Astrocyte of the cerebellum (primary cell): ENCODE data around the gene ZBTB33.

ENCODE experiments used
- DNase-seq: peaks from one replicate; pipeline ENCODE4 v3.0.0-alpha.2; 2011; ENCODE audit warnings: low read depth
- H3K4me3 ChIP-seq: 2 replicates; pipeline ENCODE4 v1.5.1; 2011; ENCODE audit warnings: mild to moderate bottlenecking, low read depth, low read length, moderate library complexity
- CTCF ChIP-seq: IDR thresholded peaks from 2 replicates; pipeline ENCODE4 v1.5.1; 2012; ENCODE audit warnings: low read length, low read depth, moderate library complexity, mild to moderate bottlenecking; ENCODE audit errors: missing control alignments
- in situ Hi-C: cut with HindIII; loops from 2 replicates; pipeline ENCODE4 v1.10.0; 2017; ENCODE audit warnings: low sequenced_read_pairs

ZBTB33 gene

GRCh38 chrX:120274958-120275357, 24.3 kb downstream of the ZBTB33 start:
- H3K4me3 ChIP-seq, result no peak overlapping the region
- in situ Hi-C loops, result no loop called here
- DNase-seq, result no peak

GRCh38 chrX:120281021-120281624, 30.5 kb downstream of the ZBTB33 start:
- no peak for TF ChIP-seq CTCF

More at GRCh38 chrX:120274958-120275357, 24.3 kb downstream of the ZBTB33 start:
- TF ChIP-seq CTCF, result no peak

GRCh38 chrX:120281761-120282160, 31.1 kb downstream of the ZBTB33 start:
- H3K4me3 ChIP-seq, result no peak overlapping the region
- in situ Hi-C loops, result no loop called here
- TF ChIP-seq CTCF, result no peak
- DNase-seq, result no peak

More at GRCh38 chrX:120281021-120281624, 30.5 kb downstream of the ZBTB33 start:
- no peak overlapping the region for H3K4me3 ChIP-seq
- in situ Hi-C loops, result no loop called here
- no peak for DNase-seq

GRCh38 chrX:120282697-120283096, 32.1 kb downstream of the ZBTB33 start:
- no peak overlapping the region for H3K4me3 ChIP-seq
- no peak for TF ChIP-seq CTCF
- in situ Hi-C loops, result no loop called here
- DNase-seq, result no peak

GRCh38 chrX:120286733-120287512, 36.3 kb downstream of the ZBTB33 start:
- DNase-seq, result no peak

More at GRCh38 chrX:120286733-120287512, 36.3 kb downstream of the ZBTB33 start:
- no peak for TF ChIP-seq CTCF
- in situ Hi-C loops, result no loop called here
- no peak overlapping the region for H3K4me3 ChIP-seq
